GM18868 (cell line): Measurements from ENCODE around the gene PIEZO1.

Source experiments
- ATAC-seq: cut with Tn5 transposase; IDR thresholded peaks from one replicate; pipeline ENCODE4 v1.9.1; 2021; ENCODE audit warnings: mild to moderate bottlenecking, moderate library complexity; ENCODE audit not compliant: unreplicated experiment

Gene PIEZO1

GRCh38 chr16:88754109-88754911, 30.7 kb downstream of the PIEZO1 start:
- ATAC-seq = no peak

GRCh38 chr16:88753602-88754001, 31.4 kb downstream of the PIEZO1 start:
- no peak for ATAC-seq

- no peak for ATAC-seq
Measured at GRCh38 chr16:88753191-88753590, 31.8 kb downstream of the PIEZO1 start.

GRCh38 chr16:88752386-88753002, 32.5 kb downstream of the PIEZO1 start:
- no peak for ATAC-seq

- ATAC-seq = no peak
Measured at GRCh38 chr16:88750854-88751253, 34.2 kb downstream of the PIEZO1 start.

GRCh38 chr16:88749358-88749757, 35.7 kb downstream of the PIEZO1 start:
- no peak for ATAC-seq

GRCh38 chr16:88748364-88748763, 36.7 kb downstream of the PIEZO1 start:
- ATAC-seq = no peak

- ATAC-seq = no peak
Measured at GRCh38 chr16:88747588-88748301, 37.3 kb downstream of the PIEZO1 start.

GRCh38 chr16:88746506-88746905, 38.5 kb downstream of the PIEZO1 start:
- no peak for ATAC-seq

- ATAC-seq = no peak
Measured at GRCh38 chr16:88744577-88745521, 40.2 kb downstream of the PIEZO1 start.

- ATAC-seq = no peak
Measured at GRCh38 chr16:88743693-88744576, 41.1 kb downstream of the PIEZO1 start.

- no peak for ATAC-seq
Measured at GRCh38 chr16:88742896-88743605, 42.0 kb downstream of the PIEZO1 start.

GRCh38 chr16:88741368-88741767, 43.7 kb downstream of the PIEZO1 start:
- no peak for ATAC-seq

GRCh38 chr16:88740727-88741055, 44.3 kb downstream of the PIEZO1 start:
- no peak for ATAC-seq

GRCh38 chr16:88739977-88740726, 44.9 kb downstream of the PIEZO1 start:
- ATAC-seq = no peak

GRCh38 chr16:88739139-88739976, 45.7 kb downstream of the PIEZO1 start:
- no peak for ATAC-seq

GRCh38 chr16:88738151-88739084, 46.6 kb downstream of the PIEZO1 start:
- no peak for ATAC-seq
